ENCODE results near the gene DDX39B.

Gene DDX39B

GRCh38 chr6:31528821-31529328 lies 12.9 kb downstream of the DDX39B start, which contains the start of gene MCCD1:
TSS of gene MCCD1 (plus strand) at chr6:31528962. CDS start at chr6:31529015, 53 bp downstream.
- CTCF ChIA-PET, result interaction anchor here (1.7 to 2.2 kb wide), 2 partner anchors 12 to 70 kb away, joined by 9 read pairs; partner anchors contain the start of gene DDX39B
- no peak for TF ChIP-seq CTCF (IDR thresholded peaks at IDR 0.05; ENCODE audit: control extremely low read depth, extremely low read depth, low read depth, missing control alignments)
- POLR2A ChIA-PET, result interaction anchor here (0.5 to 3.4 kb wide), 7 partner anchors 10 to 1726 kb away, joined by 3 to 14 read pairs (median 4); partner anchors contain the start of gene DDX39B
- no peak for DNase-seq (ENCODE audit: extremely low spot score)

GRCh38 chr6:31528307-31528777 lies 13.5 kb downstream of the DDX39B start:
- ChIA-PET POLR2A (interaction anchor here (0.7 to 3.4 kb wide), 9 partner anchors 10 to 287 kb away, joined by 3 to 14 read pairs (median 4); partner anchors contain the start of genes DDX39B, HSPA1L and NFKBIL1), CTCF (interaction anchor here (0.8 to 2.2 kb wide), 5 partner anchors 10 to 70 kb away, joined by 3 to 9 read pairs (median 3); partner anchors contain the start of gene DDX39B)
- TF ChIP-seq CTCF (IDR thresholded peaks at IDR 0.05; ENCODE audit: control extremely low read depth, extremely low read depth, low read depth, missing control alignments), result no peak
- no peak for DNase-seq (ENCODE audit: extremely low spot score)

- no peak for TF ChIP-seq CTCF (IDR thresholded peaks at IDR 0.05; ENCODE audit: control extremely low read depth, extremely low read depth, low read depth, missing control alignments)
- CTCF ChIA-PET, result interaction anchor here (1.6 to 2.0 kb wide), 2 partner anchors 31 to 33 kb away, joined by 3 to 5 read pairs; no protein-coding TSS in a partner anchor
- POLR2A ChIA-PET, result interaction anchor here (1.1 kb wide), 1 partner anchor 9 kb away, joined by 4 read pairs; no protein-coding TSS in a partner anchor
- no peak for DNase-seq (ENCODE audit: extremely low spot score)
Measured at GRCh38 chr6:31525932-31526591, 15.7 kb downstream of the DDX39B start.

GRCh38 chr6:31525553-31525931 lies 16.3 kb downstream of the DDX39B start:
- DNase-seq (ENCODE audit: extremely low spot score), result no peak
- CTCF ChIA-PET, result interaction anchor here (1.6 to 2.0 kb wide), 2 partner anchors 31 to 33 kb away, joined by 3 to 5 read pairs; no protein-coding TSS in a partner anchor
- no peak for TF ChIP-seq CTCF (IDR thresholded peaks at IDR 0.05; ENCODE audit: control extremely low read depth, extremely low read depth, low read depth, missing control alignments)
- POLR2A ChIA-PET, result interaction anchor here (0.6 to 1.1 kb wide), 3 partner anchors 10 to 27 kb away, joined by 3 to 9 read pairs (median 4); no protein-coding TSS in a partner anchor

- no peak for DNase-seq (ENCODE audit: extremely low spot score)
- ChIA-PET CTCF (interaction anchor here (1.0 to 1.5 kb wide), 2 partner anchors 19 to 76 kb away, joined by 4 to 6 read pairs; partner anchors contain the start of gene DDX39B), POLR2A (no interaction called here)
- no peak for TF ChIP-seq CTCF (IDR thresholded peaks at IDR 0.05; ENCODE audit: control extremely low read depth, extremely low read depth, low read depth, missing control alignments)
Measured at GRCh38 chr6:31521835-31522234, 20.0 kb downstream of the DDX39B start.

- ChIA-PET POLR2A (interaction anchor here (1.4 kb wide), 1 partner anchor 14 kb away, joined by 10 read pairs; no protein-coding TSS in a partner anchor), CTCF (interaction anchor here (1.0 to 1.4 kb wide), 2 partner anchors 12 to 25 kb away, joined by 3 to 4 read pairs; no protein-coding TSS in a partner anchor)
- no peak for DNase-seq (ENCODE audit: extremely low spot score)
- TF ChIP-seq CTCF (IDR thresholded peaks at IDR 0.05; ENCODE audit: control extremely low read depth, extremely low read depth, low read depth, missing control alignments), result no peak
Measured at GRCh38 chr6:31513456-31514165, 28.2 kb downstream of the DDX39B start.
